Effector memory CD4-positive, alpha-beta T cell (primary cell): ENCODE results near the gene TOE1.
"Not testable (repeated sequence)": the region's sequence is repeated elsewhere in the genome, so short reads cannot be mapped to it uniquely, and the experiment has no call there.

Experiments used
- DNase-seq, 3 donors: peaks; one replicate each; pipeline ENCODE4 v3.0.0-alpha.2; 2020
- H3K27ac ChIP-seq: 2 replicates; pipeline ENCODE4 v1.7.0; 2013; ENCODE audit warnings: mild to moderate bottlenecking, low read length, moderate library complexity; ENCODE audit not compliant: insufficient read depth, poor library complexity, severe bottlenecking
- H3K27me3 ChIP-seq: replicated peaks from 2 replicates; pipeline ENCODE4 v1.7.0; 2013; ENCODE audit warnings: mild to moderate bottlenecking, low read length; ENCODE audit not compliant: insufficient read depth, control insufficient read depth, poor library complexity, severe bottlenecking
- H3K36me3 ChIP-seq: 2 replicates; pipeline ENCODE4 v1.7.0; 2013; ENCODE audit warnings: mild to moderate bottlenecking, low read length, moderate library complexity; ENCODE audit not compliant: control insufficient read depth, insufficient read depth
- H3K4me1 ChIP-seq: 2 replicates; pipeline ENCODE4 v1.7.0; 2013; ENCODE audit warnings: low read length, mild to moderate bottlenecking; ENCODE audit not compliant: control insufficient read depth, insufficient read depth, poor library complexity, severe bottlenecking
- H3K4me3 ChIP-seq: 2 replicates; pipeline ENCODE4 v1.7.0; 2013; ENCODE audit warnings: low read length, low read depth, mild to moderate bottlenecking; ENCODE audit not compliant: insufficient read depth, poor library complexity, severe bottlenecking
- H3K9me3 ChIP-seq: 2 replicates; pipeline ENCODE4 v1.7.0; 2013; ENCODE audit warnings: mild to moderate bottlenecking, low read length, moderate library complexity; ENCODE audit not compliant: control insufficient read depth

TOE1 gene

GRCh38 chr1:45354838-45355237, 14.9 kb downstream of the TOE1 start:
- Histone ChIP-seq H3K9me3 (no peaks in the 10 kb centered on the region), H3K36me3 (no peaks in the 10 kb centered on the region), H3K4me1 (no peaks in the 10 kb centered on the region), H3K27me3 (no peaks in the 10 kb centered on the region), H3K27ac (no peak overlapping the region), H3K4me3 (no peak overlapping the region)
- no peak for DNase-seq

GRCh38 chr1:45355683-45356082, 15.7 kb downstream of the TOE1 start:
- H3K4me1 ChIP-seq, result no peaks in the 10 kb centered on the region
- H3K27me3 ChIP-seq, result no peaks in the 10 kb centered on the region
- no peak overlapping the region for H3K4me3 ChIP-seq
- no peak for DNase-seq
- no peaks in the 10 kb centered on the region for H3K9me3 ChIP-seq
- H3K36me3 ChIP-seq, result no peaks in the 10 kb centered on the region
- no peak overlapping the region for H3K27ac ChIP-seq

- no peak overlapping the region for H3K27ac ChIP-seq
- no peaks in the 10 kb centered on the region for H3K36me3 ChIP-seq
- DNase-seq, result no peak
- no peak overlapping the region for H3K4me3 ChIP-seq
- H3K4me1 ChIP-seq, result no peaks in the 10 kb centered on the region
- H3K9me3 ChIP-seq, result no peaks in the 10 kb centered on the region
- no peaks in the 10 kb centered on the region for H3K27me3 ChIP-seq
These were observed 16.2 kb downstream of the TOE1 start for GRCh38 chr1:45356186-45356585.

GRCh38 chr1:45359882-45360513, 20.0 kb downstream of the TOE1 start:
- Histone ChIP-seq H3K9me3 (no peaks in the 10 kb centered on the region), H3K4me1 (no peaks in the 10 kb centered on the region), H3K36me3 (no peaks in the 10 kb centered on the region), H3K4me3 (no peak overlapping the region), H3K27ac (no peak overlapping the region), H3K27me3 (no peaks in the 10 kb centered on the region)
- peak in 1 of 3 donors; percentile 20 for DNase-seq

- H3K9me3 ChIP-seq, H3K4me1 ChIP-seq, H3K4me3 ChIP-seq, H3K36me3 ChIP-seq, DNase-seq, H3K27me3 ChIP-seq, H3K27ac ChIP-seq: not testable (repeated sequence)
These were observed 21.0 kb downstream of the TOE1 start for GRCh38 chr1:45360981-45361380.

- Histone ChIP-seq H3K36me3 (no peaks in the 10 kb centered on the region), H3K27me3 (no peaks in the 10 kb centered on the region), H3K4me3 (no peak overlapping the region), H3K4me1 (no peaks in the 10 kb centered on the region), H3K27ac (no peak overlapping the region), H3K9me3 (no peaks in the 10 kb centered on the region)
- no peak for DNase-seq
These were observed 24.3 kb downstream of the TOE1 start for GRCh38 chr1:45364294-45364693.

- no peak for DNase-seq
- H3K27me3 ChIP-seq, result no peaks in the 10 kb centered on the region
- no peaks in the 10 kb centered on the region for H3K36me3 ChIP-seq
- H3K4me1 ChIP-seq, result no peaks in the 10 kb centered on the region
- no peaks in the 10 kb centered on the region for H3K9me3 ChIP-seq
- H3K27ac ChIP-seq, result no peak overlapping the region
- no peak overlapping the region for H3K4me3 ChIP-seq
These were observed 25.1 kb downstream of the TOE1 start for GRCh38 chr1:45365051-45365450.

- H3K36me3 ChIP-seq, result no peaks in the 10 kb centered on the region
- no peak for DNase-seq
- no peak overlapping the region for H3K27ac ChIP-seq
- H3K4me3 ChIP-seq, result no peak overlapping the region
- H3K4me1 ChIP-seq, result no peaks in the 10 kb centered on the region
- H3K9me3 ChIP-seq, result no peaks in the 10 kb centered on the region
- H3K27me3 ChIP-seq, result no peaks in the 10 kb centered on the region
These were observed 30.6 kb downstream of the TOE1 start for GRCh38 chr1:45370575-45370974.

- no peaks in the 10 kb centered on the region for H3K36me3 ChIP-seq
- H3K27me3 ChIP-seq, result no peaks in the 10 kb centered on the region
- H3K4me3 ChIP-seq, result no peak overlapping the region
- DNase-seq, result no peak
- H3K9me3 ChIP-seq, result no peaks in the 10 kb centered on the region
- H3K4me1 ChIP-seq, result no peaks in the 10 kb centered on the region
- H3K27ac ChIP-seq, result no peak overlapping the region
These were observed 33.6 kb downstream of the TOE1 start for GRCh38 chr1:45373573-45373972.

- Histone ChIP-seq H3K36me3 (no peaks in the 10 kb centered on the region), H3K27ac (no peak overlapping the region), H3K4me3 (no peak overlapping the region), H3K4me1 (no peaks in the 10 kb centered on the region), H3K27me3 (no peaks in the 10 kb centered on the region), H3K9me3 (no peaks in the 10 kb centered on the region)
- DNase-seq, result no peak
These were observed 35.4 kb downstream of the TOE1 start for GRCh38 chr1:45375104-45376090.
